ENCODE data around the gene SYNC.

Gene SYNC

DNA sequence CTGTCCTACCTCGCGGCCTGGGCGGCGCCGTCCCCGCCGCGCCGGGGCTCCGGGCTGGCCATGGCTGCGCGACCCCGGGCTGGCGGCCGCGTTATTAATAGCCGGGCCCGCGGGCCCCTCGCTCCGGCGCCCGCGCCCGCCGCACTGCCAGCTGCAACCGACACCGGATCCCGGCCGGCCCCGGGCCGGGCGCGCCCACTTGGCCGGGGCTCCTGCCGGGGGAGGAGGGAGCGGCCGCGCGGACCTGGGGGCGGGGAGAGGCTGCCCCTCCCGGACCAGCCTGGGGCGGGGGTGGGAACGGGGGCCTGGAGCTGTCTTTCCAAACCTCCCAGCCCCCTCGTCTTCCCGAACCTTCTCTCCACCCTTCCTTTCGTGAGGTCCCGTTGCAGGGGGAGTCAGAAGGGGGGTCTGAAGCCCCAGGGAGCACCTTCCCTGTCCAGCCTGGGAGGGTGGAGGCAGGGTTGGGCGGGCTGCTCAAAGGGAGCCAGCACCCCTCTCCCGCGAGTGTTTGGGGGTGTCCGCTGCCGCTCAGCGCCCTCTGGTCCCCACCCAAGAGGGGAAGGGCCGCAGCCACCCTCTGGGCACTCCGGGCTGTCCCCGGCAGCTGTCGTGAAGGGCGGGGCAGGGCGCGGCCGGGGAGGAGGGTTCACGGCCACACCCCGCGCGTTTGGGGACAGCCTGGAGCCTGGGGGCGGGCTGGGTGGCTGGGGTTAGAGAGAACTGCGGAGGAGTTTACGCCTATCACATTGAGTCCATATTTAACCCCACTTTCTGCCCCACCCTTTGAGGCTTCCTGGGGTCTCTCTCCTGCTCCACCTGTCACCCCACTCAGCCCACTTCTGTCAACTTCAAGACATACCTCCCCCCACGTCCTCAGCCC lies at the start of gene SYNC:
Gene SYNC (minus strand): TSS at position 172 of the 880 bp plus-strand sequence. CDS start 110 bp downstream, at position 62.
- Histone ChIP-seq H3K9me3 (ENCODE audit: control insufficient read depth, insufficient read depth, low read depth, low read length) (no peaks in the 10 kb centered on the region), H3K27me3 (ENCODE audit: control insufficient read depth, insufficient read depth, low read length) (peaks cover 24% of the 10 kb centered on the region), H3K4me3 (ENCODE audit: low read depth, low read length) (peak within 1 kb of the TSS; percentile 82), H3K4me1 (ENCODE audit: control insufficient read depth, insufficient read depth, low read length) (peaks cover 20% of the 10 kb centered on the region), H3K9ac (ENCODE audit: low read length) (peak within 1 kb of the TSS; percentile 51), H3K36me3 (ENCODE audit: control insufficient read depth, insufficient read depth, low read length) (no peaks in the 10 kb centered on the region), H3K27ac (ENCODE audit: low read depth, low read length) (no peak within 1 kb of the TSS)

GRCh38 chr1:32749771-32750170 lies 47.2 kb upstream of the SYNC start:
- Histone ChIP-seq H3K4me1 (ENCODE audit: control insufficient read depth, insufficient read depth, low read length) (peaks cover 17% of the 10 kb centered on the region), H3K9ac (ENCODE audit: low read length) (no peak overlapping the region), H3K27me3 (ENCODE audit: control insufficient read depth, insufficient read depth, low read length) (no peaks in the 10 kb centered on the region), H3K36me3 (ENCODE audit: control insufficient read depth, insufficient read depth, low read length) (peaks cover 3% of the 10 kb centered on the region; the same call in 1 of the 2 replicates), H3K4me3 (ENCODE audit: low read depth, low read length) (no peak overlapping the region), H3K9me3 (ENCODE audit: control insufficient read depth, insufficient read depth, low read depth, low read length) (no peaks in the 10 kb centered on the region), H3K27ac (ENCODE audit: low read depth, low read length) (no peak overlapping the region)

DNA sequence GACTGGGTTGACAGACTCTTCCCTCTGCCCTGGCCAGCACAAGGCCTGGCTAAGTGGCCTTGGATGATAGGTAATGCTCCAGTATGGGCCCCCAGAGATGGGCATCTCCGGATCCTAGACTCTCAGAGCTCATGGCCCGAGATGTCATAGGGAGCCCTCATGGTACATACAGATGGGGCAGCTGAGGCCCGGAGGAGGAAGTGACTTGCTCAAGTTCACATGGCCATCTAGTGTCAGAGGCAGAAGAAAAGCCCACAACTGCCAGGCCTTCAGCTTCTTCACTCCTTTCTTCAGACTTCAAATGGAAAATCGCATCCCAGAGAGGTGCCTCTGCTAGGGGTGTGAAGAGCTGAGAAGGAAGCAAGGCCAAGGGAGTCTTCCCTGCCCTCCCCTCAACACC lies 46.8 kb upstream of the SYNC start:
- Histone ChIP-seq H3K36me3 (ENCODE audit: control insufficient read depth, insufficient read depth, low read length) (peaks cover 3% of the 10 kb centered on the region; the same call in 1 of the 2 replicates), H3K4me3 (ENCODE audit: low read depth, low read length) (no peak overlapping the region), H3K9ac (ENCODE audit: low read length) (no peak overlapping the region), H3K27ac (ENCODE audit: low read depth, low read length) (no peak overlapping the region), H3K4me1 (ENCODE audit: control insufficient read depth, insufficient read depth, low read length) (peaks cover 17% of the 10 kb centered on the region), H3K27me3 (ENCODE audit: control insufficient read depth, insufficient read depth, low read length) (no peaks in the 10 kb centered on the region), H3K9me3 (ENCODE audit: control insufficient read depth, insufficient read depth, low read depth, low read length) (no peaks in the 10 kb centered on the region)

DNA sequence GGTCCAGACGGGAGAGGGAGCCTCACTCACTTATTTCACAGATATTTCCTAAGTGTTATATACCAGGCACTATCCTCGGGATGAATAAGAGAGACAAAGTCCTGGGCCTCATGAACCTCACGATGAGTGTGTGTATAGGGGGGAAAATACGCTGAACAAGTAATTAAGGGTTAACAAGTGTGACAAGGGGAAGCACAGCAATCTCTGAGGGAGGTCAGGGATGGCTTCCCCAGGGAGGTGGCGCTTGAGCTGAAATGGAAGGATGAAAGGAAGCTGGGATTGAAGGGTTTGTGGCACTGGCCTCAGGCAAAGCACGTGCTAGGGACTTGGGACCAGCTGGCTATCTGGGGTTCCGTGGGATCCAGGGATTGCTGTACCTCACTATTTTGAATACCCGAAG lies 46.4 kb upstream of the SYNC start:
- H3K27me3 ChIP-seq (ENCODE audit: control insufficient read depth, insufficient read depth, low read length) = no peaks in the 10 kb centered on the region
- H3K4me1 ChIP-seq (ENCODE audit: control insufficient read depth, insufficient read depth, low read length) = peaks cover 20% of the 10 kb centered on the region
- no peak overlapping the region for H3K4me3 ChIP-seq (ENCODE audit: low read depth, low read length)
- peaks cover 3% of the 10 kb centered on the region; the same call in 1 of the 2 replicates for H3K36me3 ChIP-seq (ENCODE audit: control insufficient read depth, insufficient read depth, low read length)
- H3K9me3 ChIP-seq (ENCODE audit: control insufficient read depth, insufficient read depth, low read depth, low read length) = no peaks in the 10 kb centered on the region
- H3K27ac ChIP-seq (ENCODE audit: low read depth, low read length) = no peak overlapping the region
- H3K9ac ChIP-seq (ENCODE audit: low read length) = no peak overlapping the region

GRCh38 chr1:32748348-32748747 lies 45.8 kb upstream of the SYNC start:
- Histone ChIP-seq H3K4me1 (ENCODE audit: control insufficient read depth, insufficient read depth, low read length) (peaks cover 23% of the 10 kb centered on the region), H3K9ac (ENCODE audit: low read length) (no peak overlapping the region), H3K9me3 (ENCODE audit: control insufficient read depth, insufficient read depth, low read depth, low read length) (no peaks in the 10 kb centered on the region), H3K27ac (ENCODE audit: low read depth, low read length) (no peak overlapping the region), H3K4me3 (ENCODE audit: low read depth, low read length) (no peak overlapping the region), H3K36me3 (ENCODE audit: control insufficient read depth, insufficient read depth, low read length) (peaks cover 3% of the 10 kb centered on the region; the same call in 1 of the 2 replicates), H3K27me3 (ENCODE audit: control insufficient read depth, insufficient read depth, low read length) (no peaks in the 10 kb centered on the region)

- Histone ChIP-seq H3K9ac (ENCODE audit: low read length) (no peak overlapping the region), H3K9me3 (ENCODE audit: control insufficient read depth, insufficient read depth, low read depth, low read length) (no peaks in the 10 kb centered on the region), H3K4me3 (ENCODE audit: low read depth, low read length) (no peak overlapping the region), H3K4me1 (ENCODE audit: control insufficient read depth, insufficient read depth, low read length) (peaks cover 34% of the 10 kb centered on the region), H3K36me3 (ENCODE audit: control insufficient read depth, insufficient read depth, low read length) (peaks cover 3% of the 10 kb centered on the region; the same call in 1 of the 2 replicates), H3K27ac (ENCODE audit: low read depth, low read length) (no peak overlapping the region), H3K27me3 (ENCODE audit: control insufficient read depth, insufficient read depth, low read length) (no peaks in the 10 kb centered on the region)
These were observed 43.6 kb upstream of the SYNC start for GRCh38 chr1:32746130-32746529.

- H3K27me3 ChIP-seq (ENCODE audit: control insufficient read depth, insufficient read depth, low read length) = no peaks in the 10 kb centered on the region
- peaks cover 40% of the 10 kb centered on the region for H3K4me1 ChIP-seq (ENCODE audit: control insufficient read depth, insufficient read depth, low read length)
- H3K9ac ChIP-seq (ENCODE audit: low read length) = no peak overlapping the region
- no peak overlapping the region for H3K27ac ChIP-seq (ENCODE audit: low read depth, low read length)
- no peaks in the 10 kb centered on the region for H3K9me3 ChIP-seq (ENCODE audit: control insufficient read depth, insufficient read depth, low read depth, low read length)
- no peak overlapping the region for H3K4me3 ChIP-seq (ENCODE audit: low read depth, low read length)
- peaks cover 3% of the 10 kb centered on the region; the same call in 1 of the 2 replicates for H3K36me3 ChIP-seq (ENCODE audit: control insufficient read depth, insufficient read depth, low read length)
These were observed 41.5 kb upstream of the SYNC start for GRCh38 chr1:32744071-32744425.

DNA sequence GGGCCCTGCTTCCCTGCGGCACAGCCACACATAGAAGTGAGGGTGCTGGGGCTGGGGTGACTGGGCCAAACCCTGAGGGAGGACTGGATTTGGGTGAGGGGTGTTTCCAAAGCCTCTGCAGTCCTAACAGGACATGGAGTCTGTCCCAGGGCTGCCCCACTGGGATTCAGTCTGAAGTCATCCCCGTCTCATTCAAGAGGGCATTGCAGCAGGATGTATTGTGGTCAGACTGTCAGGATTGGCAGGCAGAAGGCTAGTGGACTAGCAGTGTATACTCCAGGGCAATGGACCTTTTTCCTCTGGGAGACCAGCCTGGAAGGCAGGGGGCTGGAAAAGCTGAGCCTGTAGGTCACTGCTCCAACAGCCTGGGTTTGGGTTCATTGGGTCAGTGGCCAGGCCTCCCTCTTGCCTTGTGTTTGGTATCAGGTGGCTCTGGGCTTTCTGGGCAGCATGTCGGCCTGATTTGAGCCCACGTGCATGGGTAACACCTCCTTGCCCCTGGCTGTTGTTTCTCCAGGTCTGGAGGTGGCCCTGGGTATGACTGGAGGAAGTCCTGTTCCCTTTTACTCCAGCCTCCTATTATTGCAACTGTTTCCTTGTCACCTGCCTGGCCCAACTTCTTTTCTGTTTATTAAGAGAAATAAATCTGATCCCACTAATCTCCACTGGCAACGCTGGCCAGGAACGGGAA lies 41.0 kb upstream of the SYNC start:
- no peaks in the 10 kb centered on the region for H3K9me3 ChIP-seq (ENCODE audit: control insufficient read depth, insufficient read depth, low read depth, low read length)
- H3K4me1 ChIP-seq (ENCODE audit: control insufficient read depth, insufficient read depth, low read length) = peaks cover 35% of the 10 kb centered on the region
- peaks cover 3% of the 10 kb centered on the region; the same call in 1 of the 2 replicates for H3K36me3 ChIP-seq (ENCODE audit: control insufficient read depth, insufficient read depth, low read length)
- no peaks in the 10 kb centered on the region for H3K27me3 ChIP-seq (ENCODE audit: control insufficient read depth, insufficient read depth, low read length)
- peak overlapping the region; percentile 91 for H3K9ac ChIP-seq (ENCODE audit: low read length)
- peak overlapping the region; percentile 65; the same call in 1 of the 2 replicates for H3K4me3 ChIP-seq (ENCODE audit: low read depth, low read length)
- no peak overlapping the region for H3K27ac ChIP-seq (ENCODE audit: low read depth, low read length)

DNA sequence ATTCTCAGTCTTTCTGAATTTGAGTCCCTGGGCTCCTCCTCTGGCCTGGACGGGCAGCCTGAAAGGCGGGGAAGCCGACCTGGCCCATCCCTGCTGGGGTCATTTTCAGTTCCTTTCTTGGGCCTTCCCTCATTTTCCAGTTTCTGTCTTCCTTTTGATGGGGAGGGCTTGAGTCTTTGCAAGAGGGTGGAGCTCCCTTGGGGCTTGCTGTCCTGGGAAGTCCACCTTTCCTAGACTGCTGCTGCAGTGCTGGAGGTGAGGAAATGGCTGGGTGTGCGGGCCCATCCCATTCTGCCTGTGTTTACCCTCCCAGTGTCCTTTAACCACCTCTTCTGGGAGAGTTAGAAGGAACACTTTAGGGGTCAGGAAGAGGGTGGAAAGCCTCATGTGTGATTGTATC lies 40.4 kb upstream of the SYNC start:
- H3K27me3 ChIP-seq (ENCODE audit: control insufficient read depth, insufficient read depth, low read length) = no peaks in the 10 kb centered on the region
- peak overlapping the region; percentile 65 for H3K4me3 ChIP-seq (ENCODE audit: low read depth, low read length)
- H3K36me3 ChIP-seq (ENCODE audit: control insufficient read depth, insufficient read depth, low read length) = peaks cover 3% of the 10 kb centered on the region; the same call in 1 of the 2 replicates
- H3K9me3 ChIP-seq (ENCODE audit: control insufficient read depth, insufficient read depth, low read depth, low read length) = no peaks in the 10 kb centered on the region
- peaks cover 31% of the 10 kb centered on the region for H3K4me1 ChIP-seq (ENCODE audit: control insufficient read depth, insufficient read depth, low read length)
- H3K9ac ChIP-seq (ENCODE audit: low read length) = peak overlapping the region; percentile 91
- peak overlapping the region; percentile 82; the same call in 1 of the 2 replicates for H3K27ac ChIP-seq (ENCODE audit: low read depth, low read length)

GRCh38 chr1:32742199-32742947 lies 39.8 kb upstream of the SYNC start:
- Histone ChIP-seq H3K4me1 (ENCODE audit: control insufficient read depth, insufficient read depth, low read length) (peaks cover 36% of the 10 kb centered on the region), H3K9me3 (ENCODE audit: control insufficient read depth, insufficient read depth, low read depth, low read length) (no peaks in the 10 kb centered on the region), H3K4me3 (ENCODE audit: low read depth, low read length) (peak overlapping the region; percentile 65), H3K9ac (ENCODE audit: low read length) (peak overlapping the region; percentile 91), H3K27me3 (ENCODE audit: control insufficient read depth, insufficient read depth, low read length) (no peaks in the 10 kb centered on the region), H3K36me3 (ENCODE audit: control insufficient read depth, insufficient read depth, low read length) (peaks cover 3% of the 10 kb centered on the region; the same call in 1 of the 2 replicates), H3K27ac (ENCODE audit: low read depth, low read length) (peak overlapping the region; percentile 82)
